Activated T-cell treated with anti-CD3 and anti-CD28 coated beads for 24 hours (primary cell): ENCODE results near the gene GGACT.
A peak's percentile ranks its signal among the peaks of the same experiment; 100 is the strongest.
"Not testable (repeated sequence)": the region's sequence is repeated elsewhere in the genome, so short reads cannot be mapped to it uniquely, and the experiment has no call there.

Experiments
- DNase-seq: peaks from one replicate; pipeline ENCODE4 v3.0.0-alpha.2; 2020; ENCODE audit warnings: low read depth

The GGACT gene

DNA sequence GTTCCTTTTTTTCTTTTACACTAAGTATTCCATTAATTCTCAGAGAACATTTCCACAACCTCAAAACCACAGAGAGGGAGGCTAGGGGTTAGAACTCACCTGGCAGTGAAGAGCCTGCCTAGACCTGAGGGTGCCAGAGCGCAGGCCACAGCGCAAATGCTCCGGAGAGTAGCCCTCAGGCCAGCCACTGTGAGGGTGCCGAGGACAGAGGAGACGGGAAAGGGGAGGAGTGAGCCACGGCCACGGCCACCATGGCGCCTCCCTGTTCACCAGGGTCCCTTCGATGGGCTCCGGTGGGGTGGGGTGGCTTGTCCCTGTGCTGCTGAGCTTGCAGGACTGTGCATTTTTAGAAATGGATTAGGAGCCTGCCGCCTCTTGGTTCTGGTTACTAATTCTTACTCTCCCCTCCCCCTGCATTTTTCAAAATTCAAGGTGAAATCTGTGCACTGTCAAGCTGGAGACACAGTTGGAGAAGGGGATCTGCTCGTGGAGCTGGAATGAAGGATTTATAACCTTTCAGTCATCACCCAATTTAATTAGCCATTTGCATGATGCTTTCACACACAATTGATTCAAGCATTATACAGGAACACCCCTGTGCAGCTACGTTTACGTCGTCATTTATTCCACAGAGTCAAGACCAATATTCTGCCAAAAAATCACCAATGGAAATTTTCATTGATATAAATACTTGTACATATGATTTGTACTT, 58.8 kb downstream of the GGACT start:
- DNase-seq: no peak

- no peak for DNase-seq
Measured at GRCh38 chr13:100528820-100529219, 59.8 kb downstream of the GGACT start.

- DNase-seq: no peak
Measured at GRCh38 chr13:100528353-100528752, 60.2 kb downstream of the GGACT start.

GRCh38 chr13:100527644-100528043, 60.9 kb downstream of the GGACT start:
- no peak for DNase-seq

DNA sequence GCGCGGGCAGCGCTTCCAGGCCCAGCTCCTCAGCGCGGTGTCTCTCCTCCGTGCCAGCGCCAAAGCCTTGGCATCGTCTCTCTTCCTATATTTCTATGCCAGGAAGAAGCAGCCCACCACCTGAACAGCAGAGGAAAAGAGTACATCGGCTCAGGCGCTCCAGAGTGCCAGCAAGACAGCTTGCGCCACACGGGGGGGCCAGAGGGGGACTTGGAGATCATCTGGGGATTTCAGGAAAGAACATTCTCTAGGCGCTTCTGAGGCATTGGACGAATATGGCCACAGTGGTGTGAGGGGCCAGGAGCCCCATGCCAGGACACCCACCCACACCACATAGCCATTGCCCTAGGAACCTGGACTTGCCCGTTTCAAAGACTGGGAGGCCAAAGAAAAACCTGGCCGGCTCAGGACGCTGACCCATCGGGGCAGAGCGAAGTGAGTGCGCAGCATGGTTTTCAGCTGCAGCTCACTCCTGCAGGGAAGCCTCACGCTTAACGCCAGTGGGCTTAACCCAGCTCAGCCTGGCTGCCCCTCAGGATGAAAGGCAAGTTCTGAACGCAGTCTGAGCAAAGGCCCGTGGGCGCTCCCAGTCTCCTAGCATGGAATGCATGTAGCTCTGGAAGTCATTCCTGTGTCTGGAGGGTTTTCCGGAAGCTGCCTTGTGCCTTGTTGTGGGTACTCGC, 62.1 kb downstream of the GGACT start:
- no peak for DNase-seq

- no peak for DNase-seq
Measured at GRCh38 chr13:100525453-100526317, 62.9 kb downstream of the GGACT start.

GRCh38 chr13:100524688-100525087, 63.9 kb downstream of the GGACT start:
- DNase-seq: not testable (repeated sequence)

GRCh38 chr13:100523981-100524386, 64.6 kb downstream of the GGACT start:
- DNase-seq: no peak

GRCh38 chr13:100523411-100523810, 65.2 kb downstream of the GGACT start:
- no peak for DNase-seq

DNA sequence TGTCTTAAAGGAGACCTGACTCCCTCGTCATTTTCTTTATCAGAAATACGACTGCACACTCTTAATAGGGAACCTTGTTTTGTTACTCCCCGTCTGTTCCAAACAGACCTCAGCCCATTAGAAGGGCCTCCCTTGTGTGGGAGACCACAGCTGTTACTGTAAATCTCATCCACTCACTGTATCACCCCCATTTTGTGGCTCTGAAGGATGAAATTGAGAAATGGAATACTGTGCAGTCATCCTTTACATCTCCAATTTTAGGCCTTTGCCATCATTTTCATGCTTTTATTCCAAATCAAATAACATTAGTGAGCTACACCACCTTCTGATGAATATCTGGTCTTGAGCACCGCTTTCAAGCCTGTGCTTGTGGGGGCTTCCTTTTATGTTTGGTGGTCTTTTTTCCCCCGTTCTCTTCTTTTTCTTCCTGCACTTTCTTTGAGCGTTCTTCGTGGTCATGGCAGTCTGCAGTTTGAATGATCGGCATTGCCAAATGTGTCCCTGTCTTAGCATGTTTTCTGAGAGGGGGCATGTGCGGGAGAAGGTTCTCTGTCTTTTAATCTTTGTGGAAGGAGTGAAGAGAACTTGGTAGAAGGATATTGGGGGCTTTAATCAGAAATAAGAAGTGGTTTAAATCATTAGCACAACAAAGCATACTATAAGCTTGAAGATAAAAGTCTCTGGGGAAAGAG, 65.8 kb downstream of the GGACT start:
- DNase-seq: no peak

- no peak for DNase-seq
Measured at GRCh38 chr13:100521851-100522617, 66.6 kb downstream of the GGACT start.

DNA sequence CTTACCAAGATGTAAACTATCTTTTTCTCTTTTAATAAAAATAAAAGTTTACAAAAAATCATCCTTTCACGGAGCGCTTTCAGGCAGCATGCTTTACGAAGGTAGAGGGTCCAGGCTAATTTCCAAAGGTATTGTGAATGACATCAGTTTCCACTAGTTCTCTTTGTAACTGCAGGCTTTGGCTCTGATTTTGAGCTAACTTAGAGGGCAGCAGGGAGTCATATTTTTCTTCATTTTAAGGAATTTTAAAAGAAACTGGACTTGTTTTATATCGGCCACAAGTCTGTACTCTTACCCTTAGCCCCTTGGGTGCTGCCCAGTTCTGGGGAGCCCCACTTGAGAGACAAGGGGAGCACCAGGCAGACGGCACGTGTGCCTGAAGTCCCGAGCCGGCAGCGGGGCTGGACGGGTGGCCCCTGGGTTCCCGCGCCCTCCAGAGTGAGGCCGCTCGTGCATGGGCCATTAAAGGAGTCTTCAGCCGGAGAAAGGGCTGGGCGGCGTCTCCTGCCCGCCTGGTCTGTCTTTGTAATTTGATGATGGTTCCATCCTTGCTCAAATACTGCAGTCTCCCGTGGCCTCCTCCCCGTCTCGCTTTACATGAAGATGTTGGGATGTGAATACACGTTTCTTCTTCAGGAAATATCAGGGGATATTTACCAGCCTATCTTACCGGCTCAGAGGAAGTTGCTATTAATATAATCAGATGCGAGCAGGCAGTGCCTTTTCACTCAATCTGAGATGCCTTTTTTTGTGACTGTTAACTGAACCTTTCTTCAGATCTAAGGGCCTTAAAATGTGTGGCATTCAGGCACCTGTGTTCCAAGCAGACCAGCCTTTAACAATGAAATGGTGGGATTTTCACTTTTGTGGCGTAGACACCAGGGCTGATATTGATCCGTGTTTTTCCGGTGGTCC, 67.4 kb downstream of the GGACT start:
- DNase-seq: no peak

DNA sequence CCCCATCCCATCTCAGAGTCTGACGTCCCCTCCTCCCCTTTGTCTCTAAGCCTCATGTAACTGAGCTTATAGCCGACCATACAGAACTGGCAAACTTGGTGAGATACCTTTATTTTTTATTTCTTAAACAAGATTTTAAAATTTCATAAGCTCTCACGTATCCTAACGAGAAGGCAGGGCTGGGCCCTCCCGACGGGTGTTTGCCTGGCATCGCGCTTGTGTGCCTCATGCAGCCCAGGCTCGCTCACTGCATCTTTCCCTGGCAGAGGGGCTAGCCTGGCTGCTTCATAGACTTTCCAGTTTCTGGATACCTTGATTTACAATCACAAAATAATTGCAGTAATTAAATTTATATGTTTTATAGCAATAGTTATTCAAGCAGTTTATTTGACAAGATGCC, 69.0 kb downstream of the GGACT start:
- no peak for DNase-seq

DNA sequence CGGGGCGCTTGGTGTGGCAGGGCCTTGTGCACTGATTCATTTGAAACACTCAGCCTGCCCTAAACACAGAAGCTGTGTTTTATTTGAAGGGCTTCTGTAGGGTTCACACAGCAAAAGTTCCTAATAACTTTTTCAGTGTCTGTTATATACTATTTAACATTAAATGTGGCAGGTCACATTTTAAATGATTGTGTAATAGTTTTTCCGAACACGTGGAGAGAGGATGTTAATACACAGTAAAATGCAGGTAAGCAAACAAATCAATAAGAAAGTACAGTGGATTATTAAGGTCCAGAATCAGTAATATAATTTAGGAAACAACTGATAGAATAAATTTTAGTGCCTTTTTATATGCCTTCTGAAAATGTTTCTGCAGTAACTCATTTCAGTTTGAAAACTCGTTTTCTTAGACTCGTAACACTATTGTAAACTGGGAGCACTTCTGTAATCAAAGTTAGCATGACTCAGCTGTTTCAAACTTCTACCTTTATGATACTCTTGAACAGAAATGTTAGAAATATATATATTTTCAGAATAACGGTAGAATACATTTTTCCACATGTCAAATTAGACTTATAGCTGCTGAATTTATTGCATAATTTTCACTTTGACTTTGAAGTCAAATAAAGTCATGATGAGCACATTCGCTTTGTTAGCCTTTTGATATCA, 70.1 kb downstream of the GGACT start:
- DNase-seq: no peak

- DNase-seq: no peak
Measured at GRCh38 chr13:100517728-100518127, 70.9 kb downstream of the GGACT start.

DNA sequence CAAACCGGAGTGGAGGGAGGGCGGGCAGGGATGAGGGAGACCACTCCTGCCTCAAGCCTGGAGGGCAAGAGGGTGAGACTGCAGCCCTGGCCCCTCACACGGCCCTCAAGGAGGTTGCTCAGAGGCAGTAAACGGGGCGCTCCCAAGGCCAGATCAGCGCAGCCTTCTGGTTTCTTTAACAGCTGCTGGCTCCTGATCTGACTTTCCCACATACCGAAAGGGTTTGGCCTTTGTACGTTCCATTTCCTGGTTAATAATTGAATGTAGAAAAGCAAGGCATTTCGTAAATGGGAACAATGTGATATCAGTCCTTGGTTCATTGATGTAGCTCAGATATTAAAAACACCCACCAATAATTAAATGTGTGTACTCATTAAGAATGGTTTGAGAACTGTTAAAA, 71.5 kb downstream of the GGACT start:
- no peak for DNase-seq

DNA sequence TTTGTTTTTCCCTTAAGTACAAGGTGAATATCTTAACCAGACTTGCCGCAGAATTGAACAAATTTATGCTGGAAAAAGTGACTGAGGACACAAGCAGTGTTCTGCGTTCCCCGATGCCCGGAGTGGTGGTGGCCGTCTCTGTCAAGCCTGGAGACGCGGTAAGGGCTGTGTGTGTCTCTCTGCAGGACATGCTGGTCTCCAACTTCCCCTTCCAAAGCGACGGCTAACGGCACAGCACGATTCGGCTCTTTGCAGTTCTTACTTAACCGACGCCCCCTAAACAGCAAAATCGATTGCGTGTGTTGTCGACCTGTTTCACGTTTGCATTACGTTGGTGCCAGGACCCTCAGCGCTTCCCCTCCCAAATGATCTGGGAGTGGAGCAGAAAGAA, 73.2 kb downstream of the GGACT start:
- DNase-seq: no peak

DNA sequence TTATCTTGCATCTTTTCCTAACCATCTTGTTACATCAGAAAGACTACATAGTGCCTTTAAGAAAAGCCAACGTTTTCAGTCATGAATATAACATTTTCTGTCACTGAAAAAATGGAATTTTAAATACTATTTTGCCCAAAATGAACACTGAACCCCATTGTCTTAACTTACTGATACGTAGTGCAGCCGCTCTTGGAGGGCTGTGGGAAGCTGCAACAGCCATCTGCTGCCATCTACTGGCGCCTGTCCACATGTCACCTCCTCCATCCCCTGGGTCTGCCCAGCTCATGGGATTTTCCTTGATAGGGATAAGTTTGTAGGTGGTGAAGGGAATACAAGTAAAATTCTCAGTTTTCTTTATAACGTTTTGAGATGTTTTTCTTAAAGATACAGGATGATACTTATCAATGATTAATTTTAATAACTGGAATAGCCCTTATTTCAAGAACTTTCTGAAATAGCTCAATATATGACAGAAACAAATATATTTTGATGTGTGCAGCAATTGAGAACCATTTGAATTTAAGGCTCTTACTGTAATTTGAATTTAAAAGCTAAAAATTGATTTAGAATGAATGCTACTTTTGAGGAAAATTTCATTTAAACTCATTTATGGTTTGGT, 73.7 kb downstream of the GGACT start:
- peak; percentile 62 for DNase-seq

GRCh38 chr13:100513987-100514670, 74.5 kb downstream of the GGACT start:
- no peak for DNase-seq
